Left ventricle myocardium inferior (tissue), 1 donor: Measurements from ENCODE around the gene GALNT16. TPM values are rescaled to one million over a fixed set of nuclear protein-coding genes. Genes with fewer than 3 reads are reported as not detected.

Experiments used
- DNase-seq: peaks from one replicate; pipeline ENCODE4 v3.0.0-alpha.2; 2020
- H3K27ac ChIP-seq: fragments of 200-600 bp; replicated peaks from 2 replicates; pipeline ENCODE4 v1.8.0; 2021
- H3K27me3 ChIP-seq: fragments of 200-600 bp; 2 replicates; pipeline ENCODE4 v1.8.0; 2021; ENCODE audit warnings: low read depth
- H3K36me3 ChIP-seq: fragments of 200-600 bp; 2 replicates; pipeline ENCODE4 v1.8.0; 2021
- H3K4me1 ChIP-seq: fragments of 200-600 bp; 2 replicates; pipeline ENCODE4 v1.8.0; 2021
- H3K4me3 ChIP-seq: fragments of 200-600 bp; 2 replicates; pipeline ENCODE4 v1.8.0; 2021; ENCODE audit warnings: mild to moderate bottlenecking, moderate library complexity
- H3K9me3 ChIP-seq: fragments of 200-600 bp; replicated peaks from 2 replicates; pipeline ENCODE4 v1.8.0; 2021
- CTCF ChIP-seq: fragments of 200-600 bp; IDR thresholded peaks from 2 replicates; pipeline ENCODE4 v1.8.0; 2021; ENCODE audit warnings: antibody characterized with exemption, mild to moderate bottlenecking, borderline replicate concordance
- intact Hi-C: fragments of 100-400 bp; cut with micrococcal nuclease; formaldehyde crosslinking; loops from one replicate; pipeline ENCODE4 v1.11.0; 2022
- total RNA-seq: library from RNA; stranded (reverse); fragmentation: NEBNext Ultra II Directional; extraction: Animal tissue kit (Norgen Biotek cat#: 25700); gene quantifications from one replicate; pipeline ENCODE4 v1.2.1, GENCODE V29; 2021
- donor health status: DM: no; HTN: yes; CAD: no; lungs with severe emphysema.

The GALNT16 gene
- total RNA-seq, 1 donor from 2014 or later: 70.5 TPM

- peaks cover 17% of the 10 kb centered on the region for H3K36me3 ChIP-seq
- peaks cover 80% of the 10 kb centered on the region for H3K4me1 ChIP-seq
- intact Hi-C loops: no loop called here
- DNase-seq: no peak
- H3K27me3 ChIP-seq: no peaks in the 10 kb centered on the region
- no peak overlapping the region for H3K27ac ChIP-seq
- no peaks in the 10 kb centered on the region for H3K9me3 ChIP-seq
- peak overlapping the region; percentile 92 for H3K4me3 ChIP-seq
- no peak for TF ChIP-seq CTCF
Observed at GRCh38 chr14:69399750-69400149, 139.8 kb downstream of the GALNT16 start.

- no peak overlapping the region for H3K27ac ChIP-seq
- peak overlapping the region; percentile 92 for H3K4me3 ChIP-seq
- peaks cover 17% of the 10 kb centered on the region for H3K36me3 ChIP-seq
- peaks cover 76% of the 10 kb centered on the region for H3K4me1 ChIP-seq
- intact Hi-C loops: no loop called here
- H3K9me3 ChIP-seq: no peaks in the 10 kb centered on the region
- no peak for DNase-seq
- no peak for TF ChIP-seq CTCF
- no peaks in the 10 kb centered on the region for H3K27me3 ChIP-seq
Observed at GRCh38 chr14:69400154-69400553, 140.2 kb downstream of the GALNT16 start.

GRCh38 chr14:69401841-69402240, 141.9 kb downstream of the GALNT16 start:
- Histone ChIP-seq H3K27me3 (no peaks in the 10 kb centered on the region), H3K27ac (no peak overlapping the region), H3K4me3 (no peak overlapping the region), H3K9me3 (no peaks in the 10 kb centered on the region), H3K4me1 (peaks cover 61% of the 10 kb centered on the region), H3K36me3 (peaks cover 7% of the 10 kb centered on the region)
- no peak for DNase-seq
- TF ChIP-seq CTCF: no peak
- intact Hi-C loops: no loop called here

GRCh38 chr14:69404478-69404877, 144.5 kb downstream of the GALNT16 start:
- no peaks in the 10 kb centered on the region for H3K9me3 ChIP-seq
- DNase-seq: no peak
- no peaks in the 10 kb centered on the region for H3K27me3 ChIP-seq
- H3K36me3 ChIP-seq: peaks cover 7% of the 10 kb centered on the region
- no peak for TF ChIP-seq CTCF
- intact Hi-C loops: no loop called here
- H3K4me1 ChIP-seq: peaks cover 37% of the 10 kb centered on the region
- no peak overlapping the region for H3K4me3 ChIP-seq
- H3K27ac ChIP-seq: no peak overlapping the region

GRCh38 chr14:69404883-69405282, 144.9 kb downstream of the GALNT16 start:
- DNase-seq: no peak
- H3K4me1 ChIP-seq: peaks cover 33% of the 10 kb centered on the region
- TF ChIP-seq CTCF: no peak
- no peak overlapping the region for H3K4me3 ChIP-seq
- no peaks in the 10 kb centered on the region for H3K9me3 ChIP-seq
- no peak overlapping the region for H3K27ac ChIP-seq
- peaks cover 7% of the 10 kb centered on the region for H3K36me3 ChIP-seq
- intact Hi-C loops: no loop called here
- no peaks in the 10 kb centered on the region for H3K27me3 ChIP-seq

- H3K9me3 ChIP-seq: no peaks in the 10 kb centered on the region
- H3K27ac ChIP-seq: no peak overlapping the region
- H3K4me1 ChIP-seq: peaks cover 24% of the 10 kb centered on the region
- no peak for TF ChIP-seq CTCF
- peaks cover 7% of the 10 kb centered on the region for H3K36me3 ChIP-seq
- no peaks in the 10 kb centered on the region for H3K27me3 ChIP-seq
- no peak overlapping the region for H3K4me3 ChIP-seq
- intact Hi-C loops: no loop called here
- DNase-seq: no peak
Observed at GRCh38 chr14:69405762-69406161, 145.8 kb downstream of the GALNT16 start.
